ENCODE measurements around the gene RBM26. TPM values are rescaled to one million over a fixed set of nuclear protein-coding genes. Genes with fewer than 3 reads are reported as not detected.
A peak's percentile ranks its signal among the peaks of the same experiment; 100 is the strongest.

RBM26 gene, protein sequence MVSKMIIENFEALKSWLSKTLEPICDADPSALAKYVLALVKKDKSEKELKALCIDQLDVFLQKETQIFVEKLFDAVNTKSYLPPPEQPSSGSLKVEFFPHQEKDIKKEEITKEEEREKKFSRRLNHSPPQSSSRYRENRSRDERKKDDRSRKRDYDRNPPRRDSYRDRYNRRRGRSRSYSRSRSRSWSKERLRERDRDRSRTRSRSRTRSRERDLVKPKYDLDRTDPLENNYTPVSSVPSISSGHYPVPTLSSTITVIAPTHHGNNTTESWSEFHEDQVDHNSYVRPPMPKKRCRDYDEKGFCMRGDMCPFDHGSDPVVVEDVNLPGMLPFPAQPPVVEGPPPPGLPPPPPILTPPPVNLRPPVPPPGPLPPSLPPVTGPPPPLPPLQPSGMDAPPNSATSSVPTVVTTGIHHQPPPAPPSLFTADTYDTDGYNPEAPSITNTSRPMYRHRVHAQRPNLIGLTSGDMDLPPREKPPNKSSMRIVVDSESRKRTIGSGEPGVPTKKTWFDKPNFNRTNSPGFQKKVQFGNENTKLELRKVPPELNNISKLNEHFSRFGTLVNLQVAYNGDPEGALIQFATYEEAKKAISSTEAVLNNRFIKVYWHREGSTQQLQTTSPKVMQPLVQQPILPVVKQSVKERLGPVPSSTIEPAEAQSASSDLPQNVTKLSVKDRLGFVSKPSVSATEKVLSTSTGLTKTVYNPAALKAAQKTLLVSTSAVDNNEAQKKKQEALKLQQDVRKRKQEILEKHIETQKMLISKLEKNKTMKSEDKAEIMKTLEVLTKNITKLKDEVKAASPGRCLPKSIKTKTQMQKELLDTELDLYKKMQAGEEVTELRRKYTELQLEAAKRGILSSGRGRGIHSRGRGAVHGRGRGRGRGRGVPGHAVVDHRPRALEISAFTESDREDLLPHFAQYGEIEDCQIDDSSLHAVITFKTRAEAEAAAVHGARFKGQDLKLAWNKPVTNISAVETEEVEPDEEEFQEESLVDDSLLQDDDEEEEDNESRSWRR
- polyA plus RNA-seq = 95.9 and 112 TPM in 2 replicates
- 103 and 121 TPM in 2 replicates for polyA minus RNA-seq

GRCh38 chr13:79405831-79406596 lies at the start of gene RBM26:
Gene RBM26, minus strand, starts transcription at chr13:79406255. Its CDS starts 481 bp downstream, at chr13:79405774.
- TF ChIP-seq EZH2 (IDR thresholded peaks at IDR 0.05; ENCODE audit: borderline replicate concordance, insufficient read depth, low read length, poor library complexity, severe bottlenecking) = no peak
- TF ChIP-seq RAD21 (conservative IDR thresholded peaks at IDR 0.05) = no peak
- TF ChIP-seq, protein P1, sequence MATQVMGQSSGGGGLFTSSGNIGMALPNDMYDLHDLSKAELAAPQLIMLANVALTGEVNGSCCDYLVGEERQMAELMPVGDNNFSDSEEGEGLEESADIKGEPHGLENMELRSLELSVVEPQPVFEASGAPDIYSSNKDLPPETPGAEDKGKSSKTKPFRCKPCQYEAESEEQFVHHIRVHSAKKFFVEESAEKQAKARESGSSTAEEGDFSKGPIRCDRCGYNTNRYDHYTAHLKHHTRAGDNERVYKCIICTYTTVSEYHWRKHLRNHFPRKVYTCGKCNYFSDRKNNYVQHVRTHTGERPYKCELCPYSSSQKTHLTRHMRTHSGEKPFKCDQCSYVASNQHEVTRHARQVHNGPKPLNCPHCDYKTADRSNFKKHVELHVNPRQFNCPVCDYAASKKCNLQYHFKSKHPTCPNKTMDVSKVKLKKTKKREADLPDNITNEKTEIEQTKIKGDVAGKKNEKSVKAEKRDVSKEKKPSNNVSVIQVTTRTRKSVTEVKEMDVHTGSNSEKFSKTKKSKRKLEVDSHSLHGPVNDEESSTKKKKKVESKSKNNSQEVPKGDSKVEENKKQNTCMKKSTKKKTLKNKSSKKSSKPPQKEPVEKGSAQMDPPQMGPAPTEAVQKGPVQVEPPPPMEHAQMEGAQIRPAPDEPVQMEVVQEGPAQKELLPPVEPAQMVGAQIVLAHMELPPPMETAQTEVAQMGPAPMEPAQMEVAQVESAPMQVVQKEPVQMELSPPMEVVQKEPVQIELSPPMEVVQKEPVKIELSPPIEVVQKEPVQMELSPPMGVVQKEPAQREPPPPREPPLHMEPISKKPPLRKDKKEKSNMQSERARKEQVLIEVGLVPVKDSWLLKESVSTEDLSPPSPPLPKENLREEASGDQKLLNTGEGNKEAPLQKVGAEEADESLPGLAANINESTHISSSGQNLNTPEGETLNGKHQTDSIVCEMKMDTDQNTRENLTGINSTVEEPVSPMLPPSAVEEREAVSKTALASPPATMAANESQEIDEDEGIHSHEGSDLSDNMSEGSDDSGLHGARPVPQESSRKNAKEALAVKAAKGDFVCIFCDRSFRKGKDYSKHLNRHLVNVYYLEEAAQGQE (IDR thresholded peaks at IDR 0.05; ENCODE audit: borderline replicate concordance) = peak; percentile 85
- TF ChIP-seq POLR2AphosphoS5 (IDR thresholded peaks at IDR 0.05) = peak; percentile 94
- TF ChIP-seq MXI1 (conservative IDR thresholded peaks at IDR 0.05; ENCODE audit: poor library complexity, severe bottlenecking) = peak; percentile 93
- TF ChIP-seq TAF1 (IDR thresholded peaks at IDR 0.05; ENCODE audit: low read depth) = peak; percentile 85
- TF ChIP-seq EP300 (conservative IDR thresholded peaks at IDR 0.05; ENCODE audit: poor library complexity, severe bottlenecking) = peak; percentile 48
- no peak for TF ChIP-seq SMC3 (conservative IDR thresholded peaks at IDR 0.05; ENCODE audit: poor library complexity)
- peak; percentile 36 for TF ChIP-seq CTCF (IDR thresholded peaks at IDR 0.05; ENCODE audit: poor library complexity, severe bottlenecking)
- Histone ChIP-seq H3K9me3 (ENCODE audit: low read length) (no peaks in the 10 kb centered on the region), H3K4me3 (ENCODE audit: low read length) (peak within 1 kb of the TSS; percentile 78), H3K36me3 (ENCODE audit: insufficient read depth, low read length) (no peaks in the 10 kb centered on the region), H3K9me2 (ENCODE audit: insufficient read depth, low read length) (no peaks in the 10 kb centered on the region), H2AFZ (ENCODE audit: low read depth, low read length) (peak within 1 kb of the TSS; percentile 88), H3K27ac (ENCODE audit: low read length) (peak within 1 kb of the TSS; percentile 98), H3K4me2 (ENCODE audit: low read length) (peak within 1 kb of the TSS; percentile 91), H3K9ac (ENCODE audit: low read length) (peak within 1 kb of the TSS; percentile 96), H4K20me1 (ENCODE audit: insufficient read depth) (no peaks in the 10 kb centered on the region), H3K79me2 (replicated peaks; ENCODE audit: insufficient read depth, low read length) (peaks cover 58% of the 10 kb centered on the region), H3F3A (ENCODE audit: insufficient read depth, low read length, poor library complexity, severe bottlenecking) (no peaks in the 10 kb centered on the region), H3K27me3 (ENCODE audit: insufficient read depth, low read depth, low read length) (no peaks in the 10 kb centered on the region)

Data from neural cell (in vitro differentiated cells).